Suprapubic skin (tissue), 4 donors: ENCODE results near the gene GSK3A.

Source experiments
- POLR2A ChIP-seq, 2 donors: fragments of 450-650 bp; IDR thresholded peaks; one replicate each; pipeline ENCODE4 v1.6.1; 2017; ENCODE audit warnings: antibody characterized with exemption in 2 of 2, mild to moderate bottlenecking in 2 of 2, moderate library complexity in 2 of 2
- POLR2AphosphoS5 ChIP-seq, 3 donors: sonication (generic); formaldehyde crosslinking; IDR thresholded peaks; one replicate each; pipeline ENCODE4 v1.6.1; 2017; ENCODE audit warnings: antibody characterized with exemption in 3 of 3
- TF ChIP-seq, protein P1 (sequence below), 2 donors: fragments of 200-600 bp in 1 of 2; fragments of 450-650 bp in 1 of 2; sonication (generic) in 1 of 2; IDR thresholded peaks; one replicate each; pipeline ENCODE4 v1.5.1; 2016 to 2019; ENCODE audit warnings: antibody characterized with exemption in 2 of 2, mild to moderate bottlenecking in 1 of 2, moderate library complexity in 1 of 2

DNA sequence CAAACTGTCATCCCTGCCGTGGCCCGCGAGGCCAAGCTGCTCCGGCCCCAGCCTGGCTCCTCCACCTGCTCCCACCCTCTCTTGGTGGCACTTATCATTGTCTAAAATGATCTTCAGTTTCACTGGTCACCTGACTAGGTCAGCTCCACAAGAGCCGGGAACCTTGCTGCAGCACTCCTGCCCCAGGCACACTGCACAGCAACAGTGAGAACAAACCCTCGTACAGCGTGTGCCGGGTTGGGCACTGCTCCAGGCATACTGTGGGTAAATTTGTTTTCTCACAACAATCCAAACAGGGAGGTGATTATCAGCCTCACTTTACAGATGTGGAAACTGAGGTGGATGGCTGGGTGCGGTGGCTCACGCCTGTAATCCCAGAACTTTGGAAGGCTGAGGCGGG, 33.8 kb downstream of the GSK3A start:
- TF ChIP-seq POLR2AphosphoS5 (IDR thresholded peaks at IDR 0.05) (no peak), POLR2A (IDR thresholded peaks at IDR 0.05) (no peak)
- TF ChIP-seq, protein P1, sequence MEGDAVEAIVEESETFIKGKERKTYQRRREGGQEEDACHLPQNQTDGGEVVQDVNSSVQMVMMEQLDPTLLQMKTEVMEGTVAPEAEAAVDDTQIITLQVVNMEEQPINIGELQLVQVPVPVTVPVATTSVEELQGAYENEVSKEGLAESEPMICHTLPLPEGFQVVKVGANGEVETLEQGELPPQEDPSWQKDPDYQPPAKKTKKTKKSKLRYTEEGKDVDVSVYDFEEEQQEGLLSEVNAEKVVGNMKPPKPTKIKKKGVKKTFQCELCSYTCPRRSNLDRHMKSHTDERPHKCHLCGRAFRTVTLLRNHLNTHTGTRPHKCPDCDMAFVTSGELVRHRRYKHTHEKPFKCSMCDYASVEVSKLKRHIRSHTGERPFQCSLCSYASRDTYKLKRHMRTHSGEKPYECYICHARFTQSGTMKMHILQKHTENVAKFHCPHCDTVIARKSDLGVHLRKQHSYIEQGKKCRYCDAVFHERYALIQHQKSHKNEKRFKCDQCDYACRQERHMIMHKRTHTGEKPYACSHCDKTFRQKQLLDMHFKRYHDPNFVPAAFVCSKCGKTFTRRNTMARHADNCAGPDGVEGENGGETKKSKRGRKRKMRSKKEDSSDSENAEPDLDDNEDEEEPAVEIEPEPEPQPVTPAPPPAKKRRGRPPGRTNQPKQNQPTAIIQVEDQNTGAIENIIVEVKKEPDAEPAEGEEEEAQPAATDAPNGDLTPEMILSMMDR (IDR thresholded peaks at IDR 0.05), result no peak
